HG02870 (cell line): ENCODE results near the gene PEX1.
"Not testable (repeated sequence)": the region's sequence is repeated elsewhere in the genome, so short reads cannot be mapped to it uniquely, and the experiment has no call there.

Experiments
- ATAC-seq: cut with Tn5 transposase; IDR thresholded peaks from one replicate; pipeline ENCODE4 v1.9.1; 2021; ENCODE audit warnings: mild to moderate bottlenecking, moderate library complexity; ENCODE audit not compliant: unreplicated experiment

The PEX1 gene

GRCh38 chr7:92506363-92506762 lies 22.0 kb downstream of the PEX1 start:
- no peak for ATAC-seq

- ATAC-seq: no peak
Measured at GRCh38 chr7:92504563-92504962, 23.8 kb downstream of the PEX1 start.

GRCh38 chr7:92503767-92504166 lies 24.6 kb downstream of the PEX1 start:
- no peak for ATAC-seq

GRCh38 chr7:92498557-92498956 lies 29.8 kb downstream of the PEX1 start:
- ATAC-seq: no peak

- no peak for ATAC-seq
Measured at GRCh38 chr7:92496876-92497275, 31.4 kb downstream of the PEX1 start.

DNA sequence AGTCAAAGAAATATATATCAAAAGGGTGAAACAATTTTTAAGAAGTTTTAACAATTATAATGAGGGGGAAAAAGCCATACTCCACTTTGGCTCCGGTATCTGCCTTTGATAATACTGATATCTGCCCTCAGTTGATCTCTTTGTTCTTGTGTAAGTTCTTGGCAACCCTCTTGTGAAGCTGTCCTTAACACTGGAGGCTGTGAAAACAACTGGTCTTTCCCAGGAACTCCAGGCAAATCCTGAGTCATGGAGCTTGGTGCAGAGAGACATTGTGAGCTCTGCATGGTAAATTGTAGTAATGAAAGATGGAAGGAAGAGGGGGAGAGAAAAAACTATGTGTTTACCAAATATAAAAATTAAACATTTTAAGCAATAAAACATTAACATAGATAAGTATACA lies 38.7 kb downstream of the PEX1 start:
- ATAC-seq: no peak

- no peak for ATAC-seq
Measured at GRCh38 chr7:92487804-92488203, 40.5 kb downstream of the PEX1 start.

GRCh38 chr7:92485974-92486373 lies 42.3 kb downstream of the PEX1 start:
- no peak for ATAC-seq

DNA sequence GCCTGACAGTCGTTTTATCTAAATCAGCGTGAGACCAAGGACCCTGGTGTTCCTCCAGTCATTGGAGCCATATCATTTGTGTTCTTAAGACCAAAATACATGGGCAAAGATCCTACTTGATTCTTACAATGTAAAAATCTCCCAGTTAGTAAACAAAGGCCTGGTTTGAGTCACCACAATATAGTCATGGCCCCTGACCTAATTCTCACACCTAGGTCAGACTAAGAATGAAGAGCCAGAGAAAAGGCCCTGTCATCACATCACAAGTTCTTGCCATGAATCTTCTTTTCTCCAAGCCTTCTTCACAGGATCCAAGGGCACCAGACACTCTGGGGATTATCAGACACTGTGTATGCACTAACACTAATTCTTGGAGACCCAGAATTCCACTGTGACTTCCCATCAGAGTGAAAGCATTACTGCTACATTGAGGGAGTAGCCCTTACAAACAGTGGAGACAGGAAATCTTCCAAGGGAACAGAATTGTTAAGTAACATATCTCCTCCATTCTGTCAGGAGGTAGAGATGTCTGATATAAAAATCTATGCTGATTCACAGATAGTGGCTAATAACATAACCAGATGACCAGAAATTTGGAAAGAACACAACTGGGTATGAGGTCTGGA lies 42.9 kb downstream of the PEX1 start:
- ATAC-seq: no peak

DNA sequence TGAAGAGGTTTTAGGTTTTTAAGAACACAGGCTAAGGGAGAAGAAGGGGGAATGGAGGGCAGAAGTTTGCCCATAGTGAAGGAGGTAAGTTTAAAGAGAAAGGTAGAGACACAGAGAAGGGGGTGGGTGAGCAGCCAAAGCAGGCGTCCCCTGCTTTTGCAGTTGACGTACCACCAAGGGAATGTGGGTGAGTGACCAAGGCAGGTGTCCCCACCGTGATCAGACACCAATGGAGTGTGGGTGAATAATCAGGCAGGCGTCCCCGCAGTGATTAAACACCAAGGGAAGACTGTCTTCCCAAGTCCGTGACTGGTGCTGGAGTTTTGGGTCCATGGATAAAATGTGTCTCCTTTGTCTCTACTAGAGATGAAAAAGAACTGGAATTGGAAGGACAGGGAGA lies 44.1 kb downstream of the PEX1 start:
- ATAC-seq: not testable (repeated sequence)

DNA sequence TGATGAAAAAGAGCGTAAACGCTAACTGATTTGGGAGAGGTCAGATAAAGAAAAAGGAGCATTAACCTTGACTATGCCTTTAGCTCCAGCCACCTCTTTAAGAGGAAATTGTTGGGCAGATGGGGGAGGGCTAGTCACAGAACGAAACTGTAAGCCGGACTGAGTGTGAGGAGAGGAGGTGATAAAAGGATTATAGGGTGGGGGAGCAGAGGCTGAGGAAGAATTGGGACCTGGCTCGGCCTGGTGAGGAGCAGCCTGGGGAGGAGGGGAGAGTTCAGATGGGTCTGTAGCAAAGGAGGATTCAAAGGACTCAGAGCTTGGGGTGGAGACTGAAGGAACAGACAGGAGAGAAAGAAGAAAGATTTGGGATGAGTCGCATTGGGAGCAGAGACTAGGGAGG lies 44.7 kb downstream of the PEX1 start:
- not testable (repeated sequence) for ATAC-seq

DNA sequence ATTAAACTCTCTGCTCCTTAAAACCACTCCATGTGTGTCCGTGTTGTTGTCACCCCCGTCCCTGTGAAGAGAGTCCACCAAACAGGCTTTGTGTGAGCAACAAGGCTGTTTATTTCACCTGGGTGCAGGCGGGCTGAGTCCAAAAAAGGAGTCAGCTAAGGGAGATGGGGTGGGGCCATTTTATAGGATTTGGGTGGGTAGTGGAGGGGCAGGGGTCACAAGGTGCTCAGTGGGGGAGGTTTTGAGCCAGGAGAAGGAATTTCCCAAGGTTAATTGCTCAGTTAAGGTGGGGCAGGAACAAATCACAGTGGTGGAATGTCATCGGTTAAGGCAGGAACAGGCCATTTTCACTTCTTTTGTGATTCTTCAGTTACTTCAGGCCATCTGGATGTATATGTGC lies 49.2 kb downstream of the PEX1 start:
- not testable (repeated sequence) for ATAC-seq

DNA sequence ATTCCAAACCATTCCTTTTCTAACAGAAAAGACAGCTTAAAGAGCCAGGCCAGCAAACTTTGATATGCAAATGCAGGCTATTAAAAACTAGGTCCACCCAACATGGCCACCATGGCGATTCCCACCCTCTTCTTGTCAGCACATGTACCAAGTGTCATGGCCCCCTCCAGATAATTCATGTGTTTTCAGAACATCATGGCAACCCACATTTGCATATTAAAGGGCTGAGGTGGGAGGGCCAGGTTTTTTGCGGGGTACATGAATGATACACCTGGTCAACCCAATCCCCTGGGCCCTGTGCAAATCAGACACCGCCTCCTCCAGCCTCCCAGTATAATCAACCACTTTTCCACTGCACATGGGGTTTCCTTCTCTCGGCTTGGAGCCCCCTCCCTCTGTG lies 49.6 kb downstream of the PEX1 start:
- no peak for ATAC-seq

DNA sequence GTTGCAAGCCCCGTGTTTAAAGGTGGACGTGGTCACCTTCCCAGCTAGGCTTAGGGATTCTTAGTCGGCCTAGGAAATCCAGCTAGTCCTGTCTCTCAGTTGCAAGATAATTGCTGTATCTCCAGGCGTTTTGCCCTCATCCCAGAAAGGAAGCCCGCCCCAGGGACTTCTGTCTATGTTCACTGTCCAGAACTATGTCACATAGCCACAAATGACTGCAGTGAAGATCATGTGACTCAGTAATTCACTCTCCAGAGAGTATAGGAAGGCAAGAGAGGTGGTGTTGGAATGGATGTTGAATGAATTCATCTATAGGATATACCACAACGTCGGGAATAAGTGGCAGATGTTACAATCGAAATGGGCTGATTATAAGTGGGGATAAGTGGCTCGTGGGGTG lies 50.2 kb downstream of the PEX1 start:
- no peak for ATAC-seq

- not testable (repeated sequence) for ATAC-seq
Measured at GRCh38 chr7:92477681-92478080, 50.6 kb downstream of the PEX1 start, which contains the start of gene ERVW-1. Gene ERVW-1 (minus strand): TSS chr7:92477946. CDS start chr7:92470381, 7,565 bp downstream.

GRCh38 chr7:92475851-92476590 lies 52.3 kb downstream of the PEX1 start:
- not testable (repeated sequence) for ATAC-seq

GRCh38 chr7:92475261-92475770 lies 53.0 kb downstream of the PEX1 start:
- not testable (repeated sequence) for ATAC-seq

DNA sequence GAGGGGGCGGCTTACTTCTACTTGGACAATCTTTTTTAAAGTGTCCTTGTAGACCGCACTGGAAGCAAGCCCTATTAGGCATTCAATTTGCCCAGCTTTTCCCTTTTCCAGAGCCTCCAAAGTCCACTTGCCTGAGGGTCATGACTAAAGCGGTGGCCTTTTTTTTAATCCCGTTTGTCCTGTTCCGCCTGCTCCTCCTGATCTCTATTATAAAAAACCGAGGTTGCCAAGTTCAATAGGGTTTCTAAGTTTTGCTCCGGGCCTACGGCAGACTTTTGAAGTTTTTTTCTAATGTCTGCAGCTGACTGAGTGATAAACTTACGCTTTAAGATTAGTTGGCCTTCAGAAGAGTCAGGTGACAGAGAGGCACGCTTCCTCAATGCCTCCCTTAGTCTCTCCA lies 54.3 kb downstream of the PEX1 start:
- not testable (repeated sequence) for ATAC-seq

DNA sequence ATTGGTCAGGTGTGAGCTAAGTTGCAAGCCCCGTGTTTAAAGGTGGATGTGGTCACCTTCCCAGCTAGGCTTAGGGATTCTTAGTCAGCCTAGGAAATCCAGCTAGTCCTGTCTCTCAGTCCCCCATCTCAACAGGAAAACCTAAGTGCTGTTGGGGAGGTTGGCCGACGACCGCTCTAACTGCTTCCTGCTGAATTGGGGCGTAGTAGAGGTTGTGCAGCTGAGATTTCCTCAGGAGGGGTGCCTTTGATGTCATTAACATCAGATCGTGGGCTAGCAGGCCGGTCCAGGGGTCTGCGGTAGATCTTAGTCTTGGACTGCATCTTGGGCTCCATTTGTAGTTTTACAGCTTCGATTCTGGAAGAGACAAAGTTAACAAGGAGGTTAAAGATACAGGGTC lies 59.7 kb downstream of the PEX1 start:
- not testable (repeated sequence) for ATAC-seq

DNA sequence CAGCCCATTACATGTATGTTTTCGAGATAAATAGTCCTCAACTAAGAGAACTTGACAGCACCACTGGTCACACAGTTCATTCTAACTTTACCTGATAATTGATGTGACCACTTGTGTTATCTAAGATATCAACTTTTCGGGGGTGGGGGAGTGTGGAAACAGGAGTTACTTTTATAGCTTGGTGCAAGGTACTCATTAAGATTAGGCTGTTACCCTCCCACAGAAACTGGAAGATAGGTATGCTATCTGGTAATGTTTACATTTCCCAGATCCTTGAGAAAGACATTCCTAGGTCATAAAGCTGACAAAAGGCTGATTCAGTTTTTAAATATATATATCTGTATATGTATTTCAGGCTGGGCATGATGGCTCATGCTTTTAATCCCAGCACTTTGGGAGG lies 61.6 kb downstream of the PEX1 start:
- ATAC-seq: no peak

- no peak for ATAC-seq
Measured at GRCh38 chr7:92464515-92464914, 63.8 kb downstream of the PEX1 start.

DNA sequence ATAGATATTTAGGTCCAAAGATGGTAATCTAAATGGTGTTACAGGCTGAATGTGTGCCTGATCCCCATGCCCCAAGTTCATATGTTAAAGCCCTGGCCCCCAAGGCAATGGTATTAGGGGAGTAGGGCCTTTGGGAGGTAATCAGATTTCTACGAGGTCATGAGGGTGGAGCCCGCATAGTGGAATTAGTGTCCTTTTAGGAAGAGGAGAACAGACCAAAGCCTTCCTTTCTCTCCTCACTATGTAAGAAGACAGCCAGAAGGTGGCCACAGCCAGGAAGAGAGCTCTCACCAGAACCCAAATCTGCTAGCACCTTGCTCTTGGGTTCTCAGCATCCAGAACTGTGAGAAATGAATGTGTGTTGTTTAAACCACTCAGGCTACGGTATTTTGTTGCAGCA lies 65.8 kb downstream of the PEX1 start:
- no peak for ATAC-seq
